NCI-H345 treated with DMSO at 0.1 percent for 48 hours (cell line): ENCODE results near the gene GLRX5.

Experiments
- DNase-seq: peaks from one replicate; lab custom pipeline; 2025; ENCODE audit not compliant: unreplicated experiment; lab: John Stamatoyannopoulos, UW

The GLRX5 gene

DNA sequence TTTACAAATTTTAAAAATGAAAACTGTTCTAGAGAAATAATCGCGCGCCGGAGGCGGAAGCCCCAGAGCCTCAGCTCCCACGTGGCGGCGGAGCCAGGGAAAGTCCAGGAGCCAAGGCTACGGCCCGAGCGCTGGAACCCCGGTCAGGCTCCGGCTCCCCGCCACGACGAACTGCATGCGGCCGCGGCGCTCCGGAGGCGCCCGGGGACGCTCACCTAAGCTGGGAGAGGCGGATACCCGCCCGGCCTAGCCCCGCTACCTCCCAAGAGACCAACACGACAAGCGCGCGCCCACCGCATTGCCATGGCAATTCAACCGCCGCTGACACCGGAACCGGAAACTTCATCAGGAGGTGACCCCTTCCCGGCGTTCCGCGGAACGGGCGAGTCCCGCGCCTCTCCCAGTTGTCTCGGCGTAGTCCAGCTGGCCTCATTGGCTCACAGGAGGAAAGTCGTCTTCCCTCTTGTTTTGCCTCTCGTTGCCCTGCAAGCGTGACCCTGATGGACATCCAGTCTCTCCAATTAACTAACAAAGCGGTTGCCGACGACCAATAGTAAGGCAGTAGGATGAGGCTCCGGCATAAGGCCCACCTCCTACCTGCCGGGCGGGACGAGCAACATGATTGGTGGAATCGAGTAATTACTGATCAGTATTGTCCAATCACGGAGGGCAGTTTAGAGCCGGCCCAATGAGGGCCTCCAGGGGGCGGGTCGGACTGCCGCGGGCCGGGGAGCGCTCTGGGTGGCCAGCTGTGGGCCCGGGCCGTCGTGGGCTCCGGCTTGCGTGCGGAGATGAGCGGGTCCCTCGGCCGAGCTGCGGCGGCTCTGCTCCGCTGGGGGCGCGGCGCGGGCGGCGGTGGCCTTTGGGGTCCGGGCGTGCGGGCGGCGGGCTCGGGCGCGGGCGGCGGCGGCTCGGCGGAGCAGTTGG, at the start of gene GLRX5:
TSS of gene GLRX5 (plus strand) at position 752 of the 927 bp plus-strand sequence. CDS start at position 792, 40 bp downstream.
- DNase-seq = peak; percentile 99

- DNase-seq = no peak
Measured at GRCh38 chr14:95485222-95485819, 49.5 kb upstream of the GLRX5 start.

DNA sequence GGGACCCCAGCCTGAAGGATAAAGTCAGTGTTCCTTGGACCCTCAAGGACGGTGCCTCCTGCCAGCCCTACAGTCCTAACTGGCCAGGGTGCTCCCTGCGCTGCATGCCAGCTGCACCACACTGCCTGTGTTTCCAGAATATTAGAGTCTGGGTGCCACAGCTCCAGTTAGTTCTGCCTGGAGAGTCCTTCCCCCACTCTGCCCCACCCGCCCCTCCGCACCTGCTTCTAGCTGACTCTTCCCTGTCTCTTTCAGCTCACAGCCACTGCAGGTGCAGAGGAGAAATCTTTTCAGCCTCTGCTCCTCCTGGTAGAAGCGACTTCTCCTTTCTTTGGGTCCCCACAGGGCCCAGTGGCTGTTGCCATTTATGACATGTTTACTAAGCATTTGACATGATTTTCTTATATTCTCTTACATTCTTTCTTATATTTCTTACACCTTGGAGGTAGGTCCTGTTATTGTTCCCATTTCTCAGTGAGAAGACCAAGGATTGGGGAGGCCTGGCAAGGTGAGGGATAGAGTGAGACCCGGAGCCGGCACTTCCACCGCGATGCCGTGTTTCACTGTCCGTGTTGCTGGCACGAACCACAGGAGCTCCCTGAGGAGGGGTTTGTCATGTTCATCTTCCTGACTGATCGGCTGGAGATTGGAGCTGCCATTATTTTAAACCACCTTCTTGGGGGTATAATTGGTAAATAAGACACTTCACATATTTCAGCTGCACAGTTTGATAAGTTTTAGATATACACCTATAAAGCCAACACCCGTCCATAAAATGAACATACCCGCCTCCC, 47.8 kb upstream of the GLRX5 start:
- DNase-seq = peak; percentile 21

DNA sequence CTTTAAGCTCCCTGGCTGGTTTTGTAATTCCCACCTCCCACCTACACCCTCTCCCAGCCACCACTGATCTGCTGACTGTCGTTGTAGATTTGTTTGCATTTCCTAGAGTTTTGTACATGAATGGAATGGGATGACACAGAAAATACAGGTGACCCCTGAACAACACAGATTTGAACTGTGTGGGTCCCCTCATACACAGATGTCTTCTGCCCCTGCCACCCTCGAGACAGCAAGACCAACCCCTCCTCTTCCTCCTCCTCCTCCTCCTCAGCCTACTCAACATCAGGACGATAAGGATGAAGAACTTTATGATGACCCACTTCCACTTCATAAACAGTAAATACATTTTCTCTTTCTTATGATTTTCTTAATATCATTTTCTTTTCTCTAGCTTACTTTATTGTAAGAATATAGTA, 47.2 kb upstream of the GLRX5 start:
- DNase-seq = no peak

DNA sequence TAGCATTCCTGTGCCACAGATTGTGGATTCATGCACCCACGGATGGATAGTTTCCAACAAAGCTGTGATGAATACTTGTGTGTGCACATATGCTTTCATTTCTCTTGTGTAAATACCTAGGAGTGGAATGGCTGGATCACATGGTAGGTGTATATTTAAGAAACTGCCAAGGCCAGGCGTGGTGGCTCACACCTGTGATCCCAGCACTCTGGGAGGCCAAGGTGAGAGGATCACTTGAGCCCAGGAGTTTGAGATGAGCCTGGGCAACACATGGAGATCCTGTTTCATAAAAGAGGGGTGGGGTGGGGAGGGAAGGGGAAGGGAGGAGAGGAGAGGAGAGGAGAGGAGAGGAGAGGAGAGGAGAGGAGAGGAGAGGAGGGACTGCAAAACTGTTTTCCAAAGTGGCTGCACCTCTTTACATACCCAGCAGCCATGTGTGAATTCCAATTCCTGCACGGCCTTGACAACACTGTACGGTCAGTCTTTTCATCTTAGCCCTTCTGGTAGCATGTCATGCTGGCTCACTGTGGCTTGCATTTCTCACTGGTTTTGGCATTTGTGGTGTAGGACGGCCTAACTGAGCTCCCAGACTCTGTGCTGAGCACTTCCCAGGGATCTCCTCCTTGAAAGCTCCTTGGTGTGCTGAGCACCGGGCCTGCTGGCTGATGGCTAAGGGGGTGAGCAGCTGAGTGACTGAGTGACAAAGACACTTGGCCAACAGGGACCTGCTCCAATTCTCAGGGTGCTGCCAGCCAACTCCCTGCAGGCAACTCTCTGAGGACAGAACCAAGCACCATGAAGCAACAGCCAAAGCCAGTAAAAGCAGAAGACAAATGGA, 46.3 kb upstream of the GLRX5 start:
- no peak for DNase-seq

DNA sequence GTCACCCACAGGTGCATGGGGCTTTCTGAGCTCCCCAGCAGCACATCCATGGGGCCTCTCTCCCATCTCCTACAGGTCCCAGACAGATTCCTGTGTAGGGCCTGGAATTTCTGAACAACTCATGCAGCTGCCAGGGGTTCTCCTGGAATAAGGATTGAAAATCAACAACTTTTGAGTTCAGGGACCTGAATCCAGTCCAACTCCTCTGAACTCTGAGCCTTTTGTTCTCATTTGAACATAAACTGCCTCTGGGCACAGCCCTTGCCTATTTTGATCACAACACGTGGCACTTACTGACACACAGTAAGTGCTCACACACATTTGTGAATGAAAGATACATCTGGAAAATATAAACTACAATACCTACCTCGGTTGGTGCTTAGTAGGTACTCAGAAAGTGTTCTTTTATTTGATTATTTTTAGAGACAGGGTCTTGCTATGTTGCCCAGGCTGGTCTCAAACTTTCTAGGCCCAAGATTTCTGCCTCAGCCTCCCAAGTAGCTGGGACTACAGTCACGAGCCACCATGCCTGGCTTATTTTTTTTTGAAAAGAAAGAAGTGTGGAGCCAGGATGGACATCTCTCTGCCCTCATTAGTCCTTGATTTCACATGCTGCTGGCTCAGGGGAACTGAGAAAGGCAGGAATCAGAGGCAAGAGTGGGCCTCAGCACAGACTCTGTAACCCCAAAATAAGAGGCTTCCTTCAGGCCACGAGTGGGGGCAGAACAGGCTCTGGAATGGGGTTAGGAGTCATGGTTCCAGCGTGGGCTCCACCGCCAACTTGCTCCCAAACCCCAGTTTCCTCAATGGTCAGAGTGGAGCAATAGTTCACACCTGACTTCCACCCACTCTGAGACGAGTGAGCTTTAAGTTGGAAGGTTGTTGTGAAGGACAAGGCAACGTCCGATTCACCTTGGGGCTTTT, 45.4 kb upstream of the GLRX5 start:
- no peak for DNase-seq

- no peak for DNase-seq
Measured at GRCh38 chr14:95490138-95490509, 44.7 kb upstream of the GLRX5 start.

DNA sequence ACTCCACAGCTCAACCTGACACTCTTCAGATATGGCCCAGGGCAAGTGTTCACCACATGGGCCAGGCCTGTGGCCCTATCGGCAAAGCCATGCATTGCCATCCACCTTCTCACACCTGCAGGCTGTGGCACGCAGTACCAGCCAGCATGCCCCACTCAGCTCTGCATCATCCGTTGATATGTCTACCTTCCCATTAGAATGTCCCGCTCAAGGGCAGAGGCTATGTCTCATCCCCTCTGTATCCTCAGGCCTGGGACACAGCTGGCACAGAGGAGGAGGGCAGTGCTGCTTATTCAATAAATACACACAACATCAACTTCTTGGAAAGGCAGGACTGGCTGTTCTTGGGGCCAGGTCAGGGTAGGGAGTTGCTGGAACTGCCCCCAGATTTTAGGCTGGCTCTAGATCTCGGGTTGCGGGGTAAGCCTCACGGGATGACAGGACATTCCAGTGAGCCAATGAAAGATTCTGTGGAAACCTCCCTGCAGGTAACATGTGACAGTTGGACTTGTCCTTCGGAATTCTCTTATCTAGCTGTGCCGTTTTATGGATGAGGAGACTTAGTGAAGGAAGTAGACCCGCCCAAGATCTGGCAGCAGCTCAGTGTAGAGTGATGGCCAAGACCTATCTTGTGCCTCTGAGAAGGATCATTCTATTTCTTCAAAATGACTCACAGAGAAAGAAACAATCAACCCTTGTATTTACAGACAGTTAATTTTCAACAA, 44.0 kb upstream of the GLRX5 start:
- no peak for DNase-seq

- no peak for DNase-seq
Measured at GRCh38 chr14:95491936-95492608, 42.8 kb upstream of the GLRX5 start.

GRCh38 chr14:95493503-95493902, 41.3 kb upstream of the GLRX5 start:
- no peak for DNase-seq

DNA sequence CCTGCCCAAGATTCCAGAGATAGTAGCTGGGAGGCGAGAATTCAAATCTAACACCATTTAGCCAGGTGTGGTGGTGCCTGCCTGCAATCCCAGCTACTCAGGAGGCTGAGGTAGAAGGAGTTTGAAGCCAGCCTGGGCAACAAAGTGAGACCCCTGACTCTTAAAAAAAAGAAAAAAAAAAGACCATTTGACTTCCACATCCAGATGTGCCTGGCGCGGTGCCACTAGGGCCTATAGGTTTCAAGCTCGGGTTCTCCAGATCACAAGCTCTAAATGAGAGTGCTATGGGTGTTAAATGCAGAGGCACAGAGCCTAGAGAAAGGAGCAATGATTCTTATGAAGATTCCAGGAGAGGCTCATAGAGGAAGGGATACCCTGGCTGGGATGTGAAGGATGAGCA, 40.9 kb upstream of the GLRX5 start:
- DNase-seq = no peak

DNA sequence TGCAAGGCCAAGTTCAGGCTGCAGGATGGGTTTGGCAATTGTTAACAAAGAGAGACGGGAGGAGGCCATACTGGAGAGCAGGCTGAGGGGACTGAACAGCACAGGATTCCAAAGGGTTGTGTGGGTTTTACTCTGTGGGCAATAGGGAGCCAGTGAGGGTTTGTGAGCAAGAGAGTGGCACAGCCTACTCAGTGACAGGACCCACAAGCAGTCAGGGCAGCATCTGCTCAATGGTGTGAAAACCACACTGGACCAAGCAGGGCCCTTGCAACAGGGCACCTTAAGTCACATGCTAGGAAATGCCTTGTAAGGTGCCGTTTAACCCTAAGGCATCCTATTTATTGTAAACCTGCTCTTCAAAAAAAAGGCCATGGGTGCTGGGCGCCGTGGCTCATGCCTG, 40.4 kb upstream of the GLRX5 start:
- no peak for DNase-seq

- DNase-seq = no peak
Measured at GRCh38 chr14:95495076-95495475, 39.8 kb upstream of the GLRX5 start.

- DNase-seq = no peak
Measured at GRCh38 chr14:95495538-95496025, 39.3 kb upstream of the GLRX5 start.

DNA sequence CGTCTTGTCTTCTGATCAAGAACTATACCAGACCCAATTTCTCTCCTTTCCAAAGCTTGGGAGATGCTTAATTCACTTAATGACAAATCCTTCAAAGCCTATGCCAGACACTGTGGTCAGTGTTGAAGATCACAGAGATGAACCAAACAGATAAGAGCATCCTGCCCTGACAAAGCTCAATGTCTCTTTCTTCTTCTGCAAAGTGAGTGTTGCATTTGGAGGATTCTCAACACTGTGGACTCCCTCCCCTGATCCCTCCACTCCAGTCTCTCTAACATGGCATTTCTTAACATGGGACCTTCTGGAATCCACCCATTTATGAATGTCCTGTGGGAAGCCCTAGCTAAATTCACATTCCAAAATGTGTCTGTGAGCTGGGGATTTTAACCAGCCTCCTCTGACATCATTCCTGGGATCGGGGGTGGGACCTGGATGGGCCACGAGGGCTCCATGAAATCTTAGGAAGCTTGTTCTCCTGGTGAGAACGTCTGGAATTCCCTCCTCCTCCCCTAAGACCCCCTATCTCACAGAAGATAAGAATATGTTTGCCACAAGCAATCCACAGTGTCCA, 38.7 kb upstream of the GLRX5 start:
- DNase-seq = no peak

DNA sequence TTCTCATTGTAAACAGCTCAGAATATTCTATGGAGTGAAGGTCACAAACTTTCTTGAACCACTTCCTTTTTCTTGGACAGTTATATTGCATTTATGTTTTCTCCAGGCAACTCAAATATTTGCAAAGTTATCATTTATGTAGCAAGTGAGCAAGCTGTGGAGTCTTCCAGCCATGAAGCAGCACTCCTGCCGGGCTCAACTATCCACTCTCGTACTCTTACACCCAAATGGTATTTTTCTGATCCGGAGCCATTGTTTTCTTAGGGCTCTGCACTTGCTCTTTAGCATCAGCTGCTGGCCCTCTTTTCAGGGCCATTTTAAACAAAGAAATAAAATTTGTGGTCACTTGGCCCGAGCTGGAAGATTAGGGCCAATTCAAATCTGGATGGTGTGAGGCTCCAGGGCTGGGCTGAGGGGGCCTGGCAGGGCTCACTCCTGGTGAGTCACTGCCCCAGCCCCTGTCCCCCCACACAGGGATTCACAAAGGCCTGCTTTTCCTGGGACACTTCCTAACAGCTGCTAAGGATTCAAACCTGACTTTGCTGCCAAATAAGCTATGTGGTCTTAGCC, 38.1 kb upstream of the GLRX5 start:
- no peak for DNase-seq

- no peak for DNase-seq
Measured at GRCh38 chr14:95497561-95498011, 37.3 kb upstream of the GLRX5 start.
